NOMO-1 treated with dmso at 0.1 percent for 144 hours (cell line): Measurements from ENCODE around the gene LPIN1.

Experiments
- DNase-seq: peaks from one replicate; lab custom pipeline; 2025; ENCODE audit not compliant: unreplicated experiment; lab: John Stamatoyannopoulos, UW

LPIN1 gene

DNA sequence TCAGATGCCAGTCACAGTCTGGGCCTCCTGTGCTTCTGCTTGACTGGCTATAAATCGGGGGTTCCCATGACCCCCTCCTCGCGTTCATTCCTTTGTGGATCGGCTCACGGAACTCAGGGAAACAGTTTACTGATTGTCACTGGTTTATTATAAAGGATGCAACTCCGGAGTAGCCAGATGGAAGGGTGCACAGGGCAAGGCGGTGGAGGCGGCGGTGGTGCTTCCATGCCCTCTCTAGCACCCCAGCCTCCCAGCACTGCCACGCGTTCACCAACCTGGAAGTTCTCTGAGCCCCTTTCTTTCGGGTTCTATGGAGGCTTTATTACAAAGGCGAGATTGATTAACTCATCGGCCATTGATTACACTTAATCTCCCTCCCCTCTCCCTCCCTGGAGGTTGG is 15.6 kb downstream of the LPIN1 start:
- DNase-seq: no peak

GRCh38 chr2:11762799-11763461 is 16.5 kb downstream of the LPIN1 start:
- DNase-seq: no peak

DNA sequence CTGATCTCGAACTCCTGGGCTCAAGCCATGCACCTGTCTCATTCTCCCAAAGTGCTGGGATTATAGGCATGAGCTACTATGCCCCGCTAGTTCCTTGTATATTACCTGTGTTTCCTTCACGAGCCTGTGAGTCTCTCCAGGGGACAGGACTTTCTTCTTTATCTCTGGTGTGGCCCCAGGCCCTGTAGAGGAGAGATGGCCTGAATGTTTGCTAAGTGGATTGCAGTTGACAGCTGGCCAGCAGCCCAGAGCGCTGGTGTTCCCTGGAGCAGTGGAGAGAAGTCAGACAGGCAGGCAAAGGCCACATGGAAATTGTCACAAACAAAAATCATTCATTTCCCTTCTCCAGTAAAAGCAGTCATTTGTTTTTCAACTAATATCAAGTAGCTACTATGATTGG is 17.9 kb downstream of the LPIN1 start:
- DNase-seq: no peak

DNA sequence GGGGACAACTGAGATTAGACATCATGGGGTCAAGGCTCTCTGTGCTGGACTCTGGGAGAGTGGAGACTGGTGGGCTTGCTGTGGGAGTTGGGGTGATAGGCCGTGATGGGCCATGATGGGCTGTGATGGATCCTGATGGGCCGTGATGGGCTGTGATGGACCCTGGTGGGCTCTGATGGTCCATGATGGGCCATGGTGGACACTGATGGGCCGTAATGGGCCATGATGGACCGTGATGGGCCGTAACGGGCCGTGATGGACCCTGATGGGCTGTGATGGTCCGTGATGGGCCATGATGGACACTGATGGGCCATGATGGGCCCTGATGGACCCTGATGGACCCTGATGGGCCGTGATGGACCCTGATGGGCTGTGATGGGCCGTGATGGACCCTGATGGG is 18.5 kb downstream of the LPIN1 start:
- no peak for DNase-seq

GRCh38 chr2:11765501-11765900 is 19.1 kb downstream of the LPIN1 start:
- DNase-seq: no peak

GRCh38 chr2:11766016-11766415 is 19.6 kb downstream of the LPIN1 start:
- DNase-seq: no peak

GRCh38 chr2:11767779-11768178 is 21.3 kb downstream of the LPIN1 start:
- no peak for DNase-seq

- DNase-seq: no peak
Observed at GRCh38 chr2:11768946-11769345, 22.5 kb downstream of the LPIN1 start.

GRCh38 chr2:11769516-11769915 is 23.1 kb downstream of the LPIN1 start:
- DNase-seq: no peak

GRCh38 chr2:11770531-11771188 is 24.2 kb downstream of the LPIN1 start:
- no peak for DNase-seq

- DNase-seq: no peak
Observed at GRCh38 chr2:11771971-11772615, 25.7 kb downstream of the LPIN1 start.

GRCh38 chr2:11773111-11773510 is 26.7 kb downstream of the LPIN1 start:
- no peak for DNase-seq

GRCh38 chr2:11773747-11774525 is 27.5 kb downstream of the LPIN1 start:
- no peak for DNase-seq

DNA sequence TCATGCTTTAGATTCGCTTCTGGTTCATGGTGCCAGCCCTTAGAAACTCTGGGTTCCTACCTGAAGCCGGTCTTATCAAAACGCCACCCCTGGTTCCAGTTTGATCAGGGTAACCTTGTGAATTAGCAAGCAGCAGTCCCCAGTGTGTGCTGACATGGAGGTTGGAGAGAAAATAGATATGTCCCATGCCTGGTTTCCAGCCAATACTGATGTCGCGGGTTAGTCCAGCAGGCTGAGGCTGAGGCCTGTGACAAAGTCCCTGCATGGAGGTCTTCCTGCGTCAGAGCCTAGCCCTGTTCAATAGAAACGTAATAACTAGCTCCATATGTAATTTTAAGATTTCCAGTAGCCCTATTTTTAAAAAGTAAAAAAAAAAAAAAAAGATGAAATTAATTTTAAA is 28.2 kb downstream of the LPIN1 start:
- no peak for DNase-seq

DNA sequence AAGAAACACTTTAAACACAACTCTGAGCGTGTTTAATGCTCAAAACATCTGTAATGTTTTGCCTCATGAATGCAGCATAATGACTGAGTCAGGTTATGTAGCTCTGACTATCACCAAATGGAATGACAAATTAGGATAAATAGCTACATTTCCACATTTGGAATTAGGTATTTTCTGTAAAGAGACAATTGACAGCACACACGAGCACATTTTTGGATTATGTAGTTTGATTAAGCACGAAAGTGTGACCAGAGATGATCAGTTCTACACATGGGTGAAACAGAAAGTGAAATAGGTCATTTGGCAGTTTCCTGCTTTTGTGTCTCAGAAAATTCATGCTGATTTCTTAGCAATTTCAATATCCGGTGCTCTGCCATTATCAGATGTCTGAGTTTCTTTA is 29.0 kb downstream of the LPIN1 start:
- no peak for DNase-seq

DNA sequence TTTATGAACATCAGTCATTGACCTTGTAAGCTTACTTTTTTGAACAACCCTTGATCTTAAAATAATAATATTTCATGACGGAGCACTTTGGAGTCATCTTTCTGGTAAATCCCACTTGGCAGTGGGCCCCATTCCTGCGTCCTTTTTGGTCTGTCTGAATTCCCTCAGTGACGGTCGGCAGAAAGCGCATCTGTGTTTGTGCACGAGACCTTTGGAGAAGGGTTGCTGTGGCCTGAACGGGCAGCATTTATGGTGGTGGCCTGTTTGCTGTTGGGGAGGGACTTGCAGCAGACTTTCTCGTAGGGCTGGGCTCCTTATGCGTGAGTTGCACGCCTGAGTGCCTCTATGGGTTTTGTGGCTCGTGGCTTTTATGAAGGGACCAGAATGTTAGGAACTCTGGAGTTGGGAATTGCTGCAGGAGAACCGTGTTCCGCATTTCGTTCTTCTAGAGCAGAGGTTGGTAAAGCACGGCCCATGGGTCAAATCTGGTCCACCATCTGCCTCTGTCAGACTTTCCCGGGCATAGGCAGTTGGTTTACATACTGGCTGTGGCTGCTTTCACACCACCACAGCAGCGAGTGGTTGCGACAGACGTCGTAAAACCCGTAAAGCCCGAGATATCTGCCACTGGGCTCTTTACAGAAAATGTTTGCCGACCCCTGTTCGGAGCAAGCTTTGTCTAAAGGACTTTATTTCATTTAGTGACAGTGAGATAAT is 30.8 kb downstream of the LPIN1 start:
- DNase-seq: peak; percentile 52

DNA sequence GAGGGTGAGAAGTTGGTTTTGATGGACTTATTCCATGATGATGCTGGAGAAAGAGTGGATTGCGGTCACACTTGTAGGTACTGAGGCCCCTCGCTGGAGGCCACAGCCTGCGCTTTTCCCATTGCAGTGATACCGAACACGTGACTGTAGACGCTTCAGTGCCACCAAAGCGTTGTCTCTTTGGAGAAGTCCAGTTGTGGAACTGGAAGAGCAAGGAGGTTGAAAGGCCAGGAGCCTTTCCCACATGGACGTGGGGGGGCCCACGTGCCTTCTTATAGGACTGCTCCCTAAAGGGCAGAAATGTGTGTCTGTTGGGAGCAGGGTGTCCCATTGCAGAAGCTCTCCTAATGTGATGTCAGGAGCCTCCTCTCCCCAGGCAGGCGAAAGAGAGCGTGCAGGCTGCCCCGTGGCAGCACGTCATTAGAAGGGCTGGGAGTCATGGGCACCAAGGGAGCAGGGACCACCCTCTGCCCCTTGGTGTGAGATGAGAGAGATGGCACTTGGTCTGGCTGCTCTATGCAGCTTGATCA is 31.5 kb downstream of the LPIN1 start:
- DNase-seq: no peak

- DNase-seq: no peak
Observed at GRCh38 chr2:11778416-11778815, 32.0 kb downstream of the LPIN1 start.

- DNase-seq: peak; percentile 47
Observed at GRCh38 chr2:11778923-11779757, 32.7 kb downstream of the LPIN1 start.

- DNase-seq: no peak
Observed at GRCh38 chr2:11781602-11782001, 35.2 kb downstream of the LPIN1 start.
